Measurements from ENCODE around the gene FAM13C.

GRCh38 chr10:59258890-59259289 is 103.5 kb downstream of the FAM13C start:
- TF ChIP-seq TEAD4 (IDR thresholded peaks at IDR 0.05) (no peak), MAX (IDR thresholded peaks at IDR 0.05) (no peak), EP300 (IDR thresholded peaks at IDR 0.05; ENCODE audit: borderline replicate concordance) (no peak), CEBPB (IDR thresholded peaks at IDR 0.05) (no peak), NFIC (IDR thresholded peaks at IDR 0.05) (no peak), YY1 (IDR thresholded peaks at IDR 0.05; ENCODE audit: low read depth) (no peak)
- TF ChIP-seq, protein P1, sequence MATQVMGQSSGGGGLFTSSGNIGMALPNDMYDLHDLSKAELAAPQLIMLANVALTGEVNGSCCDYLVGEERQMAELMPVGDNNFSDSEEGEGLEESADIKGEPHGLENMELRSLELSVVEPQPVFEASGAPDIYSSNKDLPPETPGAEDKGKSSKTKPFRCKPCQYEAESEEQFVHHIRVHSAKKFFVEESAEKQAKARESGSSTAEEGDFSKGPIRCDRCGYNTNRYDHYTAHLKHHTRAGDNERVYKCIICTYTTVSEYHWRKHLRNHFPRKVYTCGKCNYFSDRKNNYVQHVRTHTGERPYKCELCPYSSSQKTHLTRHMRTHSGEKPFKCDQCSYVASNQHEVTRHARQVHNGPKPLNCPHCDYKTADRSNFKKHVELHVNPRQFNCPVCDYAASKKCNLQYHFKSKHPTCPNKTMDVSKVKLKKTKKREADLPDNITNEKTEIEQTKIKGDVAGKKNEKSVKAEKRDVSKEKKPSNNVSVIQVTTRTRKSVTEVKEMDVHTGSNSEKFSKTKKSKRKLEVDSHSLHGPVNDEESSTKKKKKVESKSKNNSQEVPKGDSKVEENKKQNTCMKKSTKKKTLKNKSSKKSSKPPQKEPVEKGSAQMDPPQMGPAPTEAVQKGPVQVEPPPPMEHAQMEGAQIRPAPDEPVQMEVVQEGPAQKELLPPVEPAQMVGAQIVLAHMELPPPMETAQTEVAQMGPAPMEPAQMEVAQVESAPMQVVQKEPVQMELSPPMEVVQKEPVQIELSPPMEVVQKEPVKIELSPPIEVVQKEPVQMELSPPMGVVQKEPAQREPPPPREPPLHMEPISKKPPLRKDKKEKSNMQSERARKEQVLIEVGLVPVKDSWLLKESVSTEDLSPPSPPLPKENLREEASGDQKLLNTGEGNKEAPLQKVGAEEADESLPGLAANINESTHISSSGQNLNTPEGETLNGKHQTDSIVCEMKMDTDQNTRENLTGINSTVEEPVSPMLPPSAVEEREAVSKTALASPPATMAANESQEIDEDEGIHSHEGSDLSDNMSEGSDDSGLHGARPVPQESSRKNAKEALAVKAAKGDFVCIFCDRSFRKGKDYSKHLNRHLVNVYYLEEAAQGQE (IDR thresholded peaks at IDR 0.05; ENCODE audit: low read depth), result no peak

Data from Ishikawa (cell line).